Gastroesophageal sphincter (tissue), 3 donors: Measurements from ENCODE around the gene ZNF446.

Source experiments
- POLR2A ChIP-seq, 2 donors: fragments of 450-650 bp; IDR thresholded peaks; one replicate each; pipeline ENCODE4 v1.6.1; 2017; ENCODE audit warnings: antibody characterized with exemption in 2 of 2, mild to moderate bottlenecking in 2 of 2, moderate library complexity in 1 of 2
- POLR2AphosphoS5 ChIP-seq: sonication (generic); formaldehyde crosslinking; IDR thresholded peaks from one replicate; pipeline ENCODE4 v1.6.1; 2017; ENCODE audit warnings: antibody characterized with exemption
- TF ChIP-seq, protein P1 (sequence below), 4 experiments: fragments of 200-600 bp in 2 of 4; fragments of 450-650 bp in 2 of 4; sonication (generic) in 1 of 4; IDR thresholded peaks; one replicate each; pipeline ENCODE4 v1.5.1; 2017 to 2019; ENCODE audit warnings: antibody characterized with exemption in 4 of 4, mild to moderate bottlenecking in 2 of 4, moderate library complexity in 2 of 4

DNA sequence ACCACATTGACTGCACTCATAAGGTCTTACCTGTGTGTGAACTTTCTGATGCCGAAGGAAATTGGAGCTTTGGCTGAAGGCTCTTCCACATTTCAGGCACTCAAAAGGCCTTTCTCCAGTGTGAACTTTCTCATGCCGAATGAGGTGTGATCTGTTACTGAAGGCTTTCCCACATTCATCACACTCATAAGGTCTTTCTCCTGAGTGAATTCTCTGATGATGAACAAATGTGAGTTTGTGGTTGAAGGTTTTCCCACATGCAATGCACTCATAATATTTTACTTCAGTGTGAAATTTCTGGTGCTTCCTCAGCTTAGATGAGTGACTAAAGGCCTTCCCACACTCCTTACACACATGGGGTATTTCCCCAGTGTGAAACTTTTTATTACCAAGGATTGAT lies 41.9 kb upstream of the ZNF446 start:
- TF ChIP-seq, protein P1, sequence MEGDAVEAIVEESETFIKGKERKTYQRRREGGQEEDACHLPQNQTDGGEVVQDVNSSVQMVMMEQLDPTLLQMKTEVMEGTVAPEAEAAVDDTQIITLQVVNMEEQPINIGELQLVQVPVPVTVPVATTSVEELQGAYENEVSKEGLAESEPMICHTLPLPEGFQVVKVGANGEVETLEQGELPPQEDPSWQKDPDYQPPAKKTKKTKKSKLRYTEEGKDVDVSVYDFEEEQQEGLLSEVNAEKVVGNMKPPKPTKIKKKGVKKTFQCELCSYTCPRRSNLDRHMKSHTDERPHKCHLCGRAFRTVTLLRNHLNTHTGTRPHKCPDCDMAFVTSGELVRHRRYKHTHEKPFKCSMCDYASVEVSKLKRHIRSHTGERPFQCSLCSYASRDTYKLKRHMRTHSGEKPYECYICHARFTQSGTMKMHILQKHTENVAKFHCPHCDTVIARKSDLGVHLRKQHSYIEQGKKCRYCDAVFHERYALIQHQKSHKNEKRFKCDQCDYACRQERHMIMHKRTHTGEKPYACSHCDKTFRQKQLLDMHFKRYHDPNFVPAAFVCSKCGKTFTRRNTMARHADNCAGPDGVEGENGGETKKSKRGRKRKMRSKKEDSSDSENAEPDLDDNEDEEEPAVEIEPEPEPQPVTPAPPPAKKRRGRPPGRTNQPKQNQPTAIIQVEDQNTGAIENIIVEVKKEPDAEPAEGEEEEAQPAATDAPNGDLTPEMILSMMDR (IDR thresholded peaks at IDR 0.05) = no peak
- TF ChIP-seq POLR2A (IDR thresholded peaks at IDR 0.05) (no peak), POLR2AphosphoS5 (no peak)
